Lower lobe of right lung (tissue), 2 donors: ENCODE data around the gene BMF. TPM values are rescaled to one million over a fixed set of nuclear protein-coding genes. Genes with fewer than 3 reads are reported as not detected.
"Not testable (repeated sequence)": the region's sequence is repeated elsewhere in the genome, so short reads cannot be mapped to it uniquely, and the experiment has no call there.

Experiments
- ATAC-seq, 2 donors: fragments of 200-7000 bp; cut with Tn5 transposase; one replicate each; pipeline ENCODE4 v1.9.1; 2020 to 2022; ENCODE audit warnings: mild to moderate bottlenecking in 2 of 2, moderate library complexity in 2 of 2
- DNase-seq: peaks from one replicate; pipeline ENCODE4 v3.0.0-alpha.2; 2020
- H3K27ac ChIP-seq: fragments of 200-600 bp; one replicate; pipeline ENCODE4 v1.8.0; 2022
- H3K27me3 ChIP-seq: fragments of 200-600 bp; one replicate; pipeline ENCODE4 v1.8.0; 2022; ENCODE audit warnings: low read depth
- H3K36me3 ChIP-seq: fragments of 200-600 bp; one replicate; pipeline ENCODE4 v1.8.0; 2022; ENCODE audit warnings: mild to moderate bottlenecking
- H3K4me1 ChIP-seq: fragments of 200-600 bp; one replicate; pipeline ENCODE4 v1.8.0; 2022
- H3K4me3 ChIP-seq: fragments of 200-600 bp; one replicate; pipeline ENCODE4 v1.8.0; 2022; ENCODE audit warnings: mild to moderate bottlenecking
- H3K9me3 ChIP-seq: fragments of 200-600 bp; one replicate; pipeline ENCODE4 v1.8.0; 2022
- intact Hi-C: fragments of 100-400 bp; cut with DNase I; formaldehyde crosslinking; loops from one replicate; pipeline ENCODE4 v1.11.0; 2022
- long read RNA-seq: library from polyadenylated mRNA; unstranded; transcript quantifications from one replicate; pipeline ENCODE4 v2.0.0, GENCODE V29; 2021
- total RNA-seq: library from RNA; stranded (reverse); fragmentation: NEBNext Ultra II Directional; extraction: Animal tissue kit (Norgen Biotek cat#: 25700); gene quantifications from one replicate; pipeline ENCODE4 v1.2.1, GENCODE V29; 2021
- TF ChIP-seq, protein P1 (sequence below): fragments of 200-600 bp; IDR thresholded peaks from one replicate; pipeline ENCODE4 v1.8.0; 2022; ENCODE audit warnings: antibody characterized with exemption, mild to moderate bottlenecking
- donor health status: DM: no; HTN: yes; CAD: no; lungs with severe emphysema.

The BMF gene
- 17.2 TPM for total RNA-seq
- long read RNA-seq, full-length matches to known transcripts: 2 of 10 reads
- long read RNA-seq, partial matches to known transcripts: 2 of 10 reads
- long read RNA-seq, other reads (novel, unspliced or antisense): 6 of 10 reads

DNA sequence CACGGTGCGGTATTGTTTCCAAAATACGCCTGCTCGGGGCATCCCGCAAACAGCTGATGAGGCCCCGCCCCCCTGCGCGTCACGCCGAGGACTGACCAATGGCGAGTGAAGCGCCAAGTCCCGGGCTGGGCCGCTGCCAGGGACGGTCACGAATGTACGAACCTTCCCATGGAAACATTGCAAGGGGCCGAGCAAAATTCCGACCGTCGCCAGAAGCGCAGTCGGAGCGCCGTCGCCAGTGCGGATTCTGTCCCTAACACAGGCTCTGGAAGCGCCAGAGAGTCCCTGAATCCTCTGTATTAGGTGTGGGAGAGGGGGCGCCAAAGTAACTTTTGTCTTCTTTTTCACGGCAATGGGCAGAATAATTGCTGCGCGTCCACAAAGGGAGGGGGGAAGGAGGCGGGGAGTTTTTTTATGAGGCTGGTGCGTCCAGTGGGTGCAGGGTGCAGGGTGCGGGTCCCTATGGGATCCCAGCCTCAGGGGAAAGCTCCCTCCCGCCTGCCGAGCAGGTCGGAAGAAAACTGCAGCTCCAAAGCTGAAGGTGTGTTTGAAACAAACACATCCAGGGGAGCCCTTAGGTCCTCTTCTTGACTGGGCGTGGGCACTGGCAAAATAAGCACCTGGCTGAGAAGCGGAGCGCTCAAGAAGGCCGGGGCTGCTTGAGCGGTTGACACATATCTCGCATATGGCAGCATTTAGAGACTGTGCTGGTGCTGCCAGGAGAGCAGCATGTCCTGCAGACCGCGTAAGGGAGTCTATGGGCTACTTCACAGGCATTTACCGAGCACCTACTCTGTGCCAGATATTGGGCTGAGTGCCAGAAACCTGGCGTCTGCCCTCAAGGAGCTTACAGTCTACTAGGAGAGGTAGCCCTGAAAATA lies at the start of gene BMF:
TSS of gene BMF (minus strand) at position 25 of the 881 bp plus-strand sequence. CDS start 2,793 bp downstream, outside the sequence.
- DNase-seq (peak; percentile 100), ATAC-seq (peak; percentile 90 to 91)
- H3K27ac ChIP-seq: peak within 1 kb of the TSS; percentile 90
- peak within 1 kb of the TSS; percentile 84 for H3K4me3 ChIP-seq
- TF ChIP-seq, protein P1, sequence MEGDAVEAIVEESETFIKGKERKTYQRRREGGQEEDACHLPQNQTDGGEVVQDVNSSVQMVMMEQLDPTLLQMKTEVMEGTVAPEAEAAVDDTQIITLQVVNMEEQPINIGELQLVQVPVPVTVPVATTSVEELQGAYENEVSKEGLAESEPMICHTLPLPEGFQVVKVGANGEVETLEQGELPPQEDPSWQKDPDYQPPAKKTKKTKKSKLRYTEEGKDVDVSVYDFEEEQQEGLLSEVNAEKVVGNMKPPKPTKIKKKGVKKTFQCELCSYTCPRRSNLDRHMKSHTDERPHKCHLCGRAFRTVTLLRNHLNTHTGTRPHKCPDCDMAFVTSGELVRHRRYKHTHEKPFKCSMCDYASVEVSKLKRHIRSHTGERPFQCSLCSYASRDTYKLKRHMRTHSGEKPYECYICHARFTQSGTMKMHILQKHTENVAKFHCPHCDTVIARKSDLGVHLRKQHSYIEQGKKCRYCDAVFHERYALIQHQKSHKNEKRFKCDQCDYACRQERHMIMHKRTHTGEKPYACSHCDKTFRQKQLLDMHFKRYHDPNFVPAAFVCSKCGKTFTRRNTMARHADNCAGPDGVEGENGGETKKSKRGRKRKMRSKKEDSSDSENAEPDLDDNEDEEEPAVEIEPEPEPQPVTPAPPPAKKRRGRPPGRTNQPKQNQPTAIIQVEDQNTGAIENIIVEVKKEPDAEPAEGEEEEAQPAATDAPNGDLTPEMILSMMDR: peak; percentile 29
- H3K4me1 ChIP-seq: peaks cover 42% of the 10 kb centered on the region
- intact Hi-C loops: loop anchor here (10.0 kb wide), 1 partner anchor 64 kb away; no protein-coding TSS in a partner anchor
- H3K9me3 ChIP-seq: no peaks in the 10 kb centered on the region
- H3K36me3 ChIP-seq: no peaks in the 10 kb centered on the region
- H3K27me3 ChIP-seq: peaks cover 4% of the 10 kb centered on the region

DNA sequence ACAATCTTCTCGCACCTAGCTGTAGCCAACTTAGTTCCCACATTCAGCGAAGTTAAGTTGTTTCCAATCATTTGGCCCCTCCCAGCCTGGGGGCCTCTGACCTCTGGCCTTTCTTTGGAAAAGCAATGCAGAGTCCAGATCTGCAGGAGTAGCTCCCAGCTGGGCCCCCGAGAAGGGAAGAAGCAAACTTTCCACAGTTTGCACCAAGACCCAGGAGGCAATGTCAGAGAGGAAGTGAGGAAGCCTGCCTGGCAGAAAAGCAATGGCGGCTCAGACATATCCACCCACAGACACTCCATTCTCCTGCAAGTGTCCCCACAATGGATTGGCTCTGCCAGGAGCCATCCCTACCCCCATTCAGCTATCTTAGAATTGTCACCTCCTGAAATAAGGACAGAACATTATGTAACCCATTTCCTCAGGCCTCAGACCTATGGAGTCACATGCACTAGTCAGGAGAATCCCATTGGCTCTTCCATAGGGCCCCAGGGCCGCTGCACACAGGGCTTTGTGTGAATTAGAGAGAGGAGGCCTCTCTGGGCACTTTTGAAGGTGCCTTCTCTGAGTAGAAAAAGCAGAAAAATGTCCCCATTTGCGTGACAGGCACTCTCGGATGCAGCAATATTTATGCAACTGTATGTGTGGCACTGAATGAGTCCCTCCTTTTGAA lies 49.2 kb upstream of the BMF start:
- Histone ChIP-seq H3K9me3 (no peaks in the 10 kb centered on the region), H3K36me3 (no peaks in the 10 kb centered on the region), H3K4me1 (peaks cover 14% of the 10 kb centered on the region), H3K4me3 (no peak overlapping the region), H3K27ac (no peak overlapping the region), H3K27me3 (no peaks in the 10 kb centered on the region)
- no peak for DNase-seq
- ATAC-seq: no peak
- TF ChIP-seq, protein P1: no peak
- intact Hi-C loops: no loop called here

GRCh38 chr15:40155270-40155910 lies 46.7 kb upstream of the BMF start:
- DNase-seq: peak; percentile 55
- ATAC-seq: peak; percentile 87 to 88
- Histone ChIP-seq H3K9me3 (no peaks in the 10 kb centered on the region), H3K4me1 (peaks cover 5% of the 10 kb centered on the region), H3K27ac (no peak overlapping the region), H3K27me3 (no peaks in the 10 kb centered on the region), H3K36me3 (no peaks in the 10 kb centered on the region), H3K4me3 (no peak overlapping the region)
- TF ChIP-seq, protein P1: no peak
- intact Hi-C loops: no loop called here

DNA sequence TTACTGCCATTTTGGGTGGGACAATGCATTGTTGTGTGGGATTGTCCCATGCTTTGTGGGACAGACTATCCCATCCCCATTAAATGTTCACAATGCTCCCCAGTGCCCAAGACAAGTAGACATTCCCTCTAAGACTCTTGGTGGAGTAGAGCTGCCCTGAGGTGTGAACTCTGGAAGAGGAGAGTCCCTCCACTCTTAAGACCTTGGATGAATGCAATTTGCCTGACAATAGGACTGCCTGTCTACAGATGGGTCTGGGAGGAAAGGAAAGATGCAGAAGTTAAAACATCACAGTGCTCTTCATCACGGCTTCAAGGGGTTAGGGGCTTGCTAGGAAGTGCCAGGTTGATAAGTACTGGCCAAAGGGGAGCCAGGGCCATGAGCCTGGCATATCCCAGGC lies 46.1 kb upstream of the BMF start:
- H3K27me3 ChIP-seq, ATAC-seq, DNase-seq, H3K9me3 ChIP-seq, H3K4me3 ChIP-seq, H3K36me3 ChIP-seq, H3K4me1 ChIP-seq, intact Hi-C loops, H3K27ac ChIP-seq: not testable (repeated sequence)

GRCh38 chr15:40151991-40152390 lies 43.3 kb upstream of the BMF start:
- no peaks in the 10 kb centered on the region for H3K36me3 ChIP-seq
- ATAC-seq: no peak
- no peak overlapping the region for H3K4me3 ChIP-seq
- TF ChIP-seq, protein P1: no peak
- intact Hi-C loops: no loop called here
- DNase-seq: no peak
- no peaks in the 10 kb centered on the region for H3K9me3 ChIP-seq
- no peaks in the 10 kb centered on the region for H3K27me3 ChIP-seq
- no peak overlapping the region for H3K27ac ChIP-seq
- peaks cover 4% of the 10 kb centered on the region for H3K4me1 ChIP-seq
